Right lung (tissue), 5 donors: Measurements from ENCODE around the gene PRKAR2B. TPM values are rescaled to one million over a fixed set of nuclear protein-coding genes. Genes with fewer than 3 reads are reported as not detected.

Source experiments
- polyA plus RNA-seq, 5 donors: library from polyadenylated mRNA; unstranded; fragments of 120-200 nt; gene quantifications; one replicate each; pipeline versions ENCODE4 v1.2.1 to v1.2.3, GENCODE V29; 2013; ENCODE audit warnings: inconsistent platforms in 1 of 5, low replicate concordance in 1 of 5; ENCODE audit not compliant: insufficient read length in 5 of 5, insufficient read depth in 1 of 5

Gene PRKAR2B
- polyA plus RNA-seq, 5 donors = 9.9 to 15.9 (median 12.5) TPM

Other genes with a start within 250 kb of the PRKAR2B start
- gene PIK3CG, start 179.4 kb upstream of the PRKAR2B start, polyA plus RNA-seq = 1 to 10 TPM; 2.5 to 3.4 (median 3.0) TPM
- gene HBP1, start 124.3 kb downstream of the PRKAR2B start, polyA plus RNA-seq = 100 to 1,000 TPM in 4 of 5 donors, 10 to 100 TPM in 1; 94.8 to 181 (median 156) TPM